NCI-H1694 (cell line): ENCODE measurements around the gene PRSS33.

Experiments used
- DNase-seq: peaks from one replicate; lab custom pipeline; 2025; lab: John Stamatoyannopoulos, UW

PRSS33 gene

GRCh38 chr16:2798723-2799204 is 11.4 kb upstream of the PRSS33 start:
- no peak for DNase-seq

- no peak for DNase-seq
Measured at GRCh38 chr16:2795395-2796143, 8.2 kb upstream of the PRSS33 start.

GRCh38 chr16:2792940-2793339 is 5.6 kb upstream of the PRSS33 start:
- DNase-seq = no peak

GRCh38 chr16:2791174-2791573 is 3.8 kb upstream of the PRSS33 start:
- DNase-seq = no peak

- no peak for DNase-seq
Measured at GRCh38 chr16:2790631-2791030, 3.3 kb upstream of the PRSS33 start.

- DNase-seq = no peak
Measured at GRCh38 chr16:2787961-2788360, 601 bp upstream of the PRSS33 start.

GRCh38 chr16:2786826-2787151 is 571 bp downstream of the PRSS33 start:
- DNase-seq = no peak

GRCh38 chr16:2786061-2786825 is 1.1 kb downstream of the PRSS33 start:
- no peak for DNase-seq

- no peak for DNase-seq
Measured at GRCh38 chr16:2785101-2785991, 2.0 kb downstream of the PRSS33 start.

- DNase-seq = no peak
Measured at GRCh38 chr16:2784358-2785100, 2.8 kb downstream of the PRSS33 start.

- DNase-seq = no peak
Measured at GRCh38 chr16:2783581-2784357, 3.6 kb downstream of the PRSS33 start.

GRCh38 chr16:2782583-2783351 is 4.6 kb downstream of the PRSS33 start:
- DNase-seq = no peak

GRCh38 chr16:2779978-2780898 is 7.1 kb downstream of the PRSS33 start:
- DNase-seq = no peak

GRCh38 chr16:2779151-2779920 is 8.0 kb downstream of the PRSS33 start:
- DNase-seq = no peak

- DNase-seq = no peak
Measured at GRCh38 chr16:2778630-2778958, 8.8 kb downstream of the PRSS33 start.

GRCh38 chr16:2777903-2778629 is 9.3 kb downstream of the PRSS33 start:
- no peak for DNase-seq

GRCh38 chr16:2777231-2777902 is 10.0 kb downstream of the PRSS33 start, which contains the start of gene ELOB:
Gene ELOB (minus strand): TSS chr16:2777280. CDS start chr16:2777239, 41 bp downstream.
- DNase-seq = peak; percentile 32
